Activated T-helper 1 cell treated with anti-CD3 and anti-CD28 coated beads, Interleukin-12 subunit alpha, Interleukin-12 subunit beta, Interleukin-2, Interleukin-4 antibody, amounts not matched to agents 30 ng/mL and 10 ng/mL and 1 ng/mL, durations not matched to agents 14 hours and 24 hours and 36 hours (primary cell): Measurements from ENCODE around the gene VIPR2. TPM values are rescaled to one million over a fixed set of nuclear protein-coding genes. Genes with fewer than 3 reads are reported as not detected.

Source experiments
- DNase-seq: peaks from one replicate; pipeline ENCODE4 v3.0.0; 2021; ENCODE audit warnings: low spot score
- H3K27ac Mint-ChIP-seq: one replicate; pipeline ENCODE4 v1.8.0; 2021; ENCODE audit warnings: mild to moderate bottlenecking, mixed read lengths
- H3K27me3 Mint-ChIP-seq: one replicate; pipeline ENCODE4 v1.8.0; 2022; ENCODE audit warnings: mild to moderate bottlenecking, moderate library complexity, mixed read lengths; ENCODE audit not compliant: insufficient read depth
- H3K36me3 Mint-ChIP-seq: one replicate; pipeline ENCODE4 v1.8.0; 2021; ENCODE audit warnings: low read depth, mixed read lengths
- H3K4me1 Mint-ChIP-seq: one replicate; pipeline ENCODE4 v1.8.0; 2021; ENCODE audit warnings: low read depth, mixed read lengths
- H3K4me3 Mint-ChIP-seq: one replicate; pipeline ENCODE4 v1.8.0; 2021; ENCODE audit warnings: mild to moderate bottlenecking, moderate library complexity, mixed read lengths
- H3K9me3 Mint-ChIP-seq: one replicate; pipeline ENCODE4 v1.8.0; 2021; ENCODE audit warnings: mixed read lengths
- intact Hi-C: fragments of 100-400 bp; cut with micrococcal nuclease; formaldehyde crosslinking; loops from one replicate; pipeline ENCODE4 v1.15.1; 2024
- total RNA-seq: library from RNA; stranded (reverse); gene quantifications from 2 replicates; pipeline ENCODE4 v1.2.3, GENCODE V29; 2022

VIPR2 gene
- total RNA-seq, 1 donor from 2014 or later = 0.70 TPM

DNA sequence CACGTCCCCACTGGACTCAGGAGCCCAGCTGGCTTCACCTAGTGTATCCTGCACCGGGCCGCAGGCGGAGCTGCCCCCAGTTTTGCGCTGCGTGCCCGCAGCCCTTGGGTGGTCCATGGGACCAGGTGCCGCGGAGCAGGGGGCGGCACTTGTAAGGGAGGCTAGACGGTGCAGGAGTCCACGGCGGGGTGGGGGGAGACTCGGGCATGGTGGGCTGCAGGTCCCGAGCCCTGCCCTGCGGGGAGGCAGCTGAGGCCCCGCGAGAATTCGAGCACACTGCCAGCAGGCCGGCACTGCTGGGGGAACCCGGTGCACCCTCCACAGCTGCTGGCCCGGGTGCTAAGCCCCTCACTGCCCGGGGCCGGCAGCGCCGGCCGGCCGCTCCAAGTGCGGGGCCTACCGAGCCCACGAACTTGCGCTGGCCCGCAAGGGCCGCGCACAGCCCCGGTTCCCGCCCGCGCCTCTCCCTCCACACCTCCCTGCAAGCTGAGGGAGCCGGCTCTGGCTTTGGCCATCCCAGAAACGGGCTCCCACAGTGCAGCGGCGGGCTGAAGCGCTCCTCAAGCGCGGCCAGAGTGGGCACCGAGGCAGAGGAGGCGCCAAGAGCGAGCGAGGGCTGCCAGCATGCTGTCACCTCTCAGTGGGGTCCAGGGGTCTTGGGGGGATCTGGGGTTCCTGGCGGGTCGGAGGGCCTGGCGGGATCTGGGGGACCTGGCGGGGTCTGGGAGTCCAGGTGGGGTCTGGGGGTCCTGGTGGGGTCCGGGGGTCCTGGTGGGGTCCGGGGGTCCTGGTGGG, 81.4 kb downstream of the VIPR2 start:
- Mint-ChIP-seq H3K4me3 (no peak overlapping the region), H3K27me3 (peaks cover 3% of the 10 kb centered on the region), H3K36me3 (no peaks in the 10 kb centered on the region)

DNA sequence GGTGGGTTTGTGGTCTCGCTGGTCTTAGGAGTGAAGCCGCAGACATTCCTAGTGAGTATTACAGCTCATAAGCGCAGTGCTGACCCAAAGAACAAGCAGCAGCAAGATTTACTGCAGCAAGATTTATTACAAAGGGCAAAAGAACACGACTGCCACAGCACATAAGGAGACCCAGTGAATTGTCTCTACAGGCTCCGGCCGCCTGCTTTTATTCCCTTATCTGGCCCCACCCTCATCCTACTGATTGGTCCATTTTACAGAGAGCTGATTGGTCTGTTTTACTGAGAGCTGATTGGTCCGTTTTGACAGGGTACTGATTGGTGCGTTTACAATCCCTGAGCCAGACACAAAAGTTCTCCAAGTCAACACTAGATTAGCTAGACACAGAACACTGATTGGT, 82.1 kb downstream of the VIPR2 start:
- intact Hi-C loops = no loop called here
- Mint-ChIP-seq H3K4me3 (no peak overlapping the region), H3K4me1 (no peaks in the 10 kb centered on the region), H3K27me3 (peaks cover 3% of the 10 kb centered on the region), H3K27ac (no peak overlapping the region), H3K36me3 (no peaks in the 10 kb centered on the region), H3K9me3 (no peaks in the 10 kb centered on the region)
- DNase-seq = no peak

More for the DNA sequence above, 81.4 kb downstream of the VIPR2 start:
- no peak overlapping the region for H3K27ac Mint-ChIP-seq
- no peak for DNase-seq
- peaks cover 5% of the 10 kb centered on the region for H3K4me1 Mint-ChIP-seq
- intact Hi-C loops = no loop called here
- H3K9me3 Mint-ChIP-seq = no peaks in the 10 kb centered on the region

DNA sequence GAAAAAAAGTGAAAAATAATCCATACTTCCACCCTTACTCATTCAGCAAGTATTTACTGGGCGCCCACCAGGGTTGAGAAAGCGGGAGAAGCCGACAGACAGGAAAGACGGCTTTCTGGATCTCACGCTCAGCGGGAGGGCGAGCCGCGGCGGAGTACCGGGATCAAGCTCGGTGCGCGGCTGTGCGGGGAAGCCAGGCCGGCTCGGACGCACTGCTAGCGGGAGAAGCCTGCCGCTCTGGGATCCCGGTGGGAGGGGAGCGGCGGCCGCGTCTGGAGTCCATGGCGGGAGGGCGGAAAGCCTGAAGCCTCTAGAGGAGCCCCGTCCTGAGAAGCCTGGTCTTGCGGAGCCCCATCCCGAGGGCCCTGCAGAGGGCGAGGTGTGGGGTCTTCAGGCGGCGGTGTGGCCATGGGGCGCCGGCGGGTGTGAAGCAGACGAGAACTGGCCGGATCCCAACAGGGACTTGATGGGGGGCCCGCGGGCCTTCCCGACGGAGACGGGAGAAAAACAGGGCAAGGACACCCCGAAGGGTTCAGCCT, 82.9 kb downstream of the VIPR2 start:
- Mint-ChIP-seq H3K4me1 (no peaks in the 10 kb centered on the region), H3K9me3 (no peaks in the 10 kb centered on the region), H3K27ac (no peak overlapping the region), H3K4me3 (no peak overlapping the region), H3K36me3 (no peaks in the 10 kb centered on the region), H3K27me3 (peaks cover 3% of the 10 kb centered on the region)
- DNase-seq = no peak
- intact Hi-C loops = no loop called here

DNA sequence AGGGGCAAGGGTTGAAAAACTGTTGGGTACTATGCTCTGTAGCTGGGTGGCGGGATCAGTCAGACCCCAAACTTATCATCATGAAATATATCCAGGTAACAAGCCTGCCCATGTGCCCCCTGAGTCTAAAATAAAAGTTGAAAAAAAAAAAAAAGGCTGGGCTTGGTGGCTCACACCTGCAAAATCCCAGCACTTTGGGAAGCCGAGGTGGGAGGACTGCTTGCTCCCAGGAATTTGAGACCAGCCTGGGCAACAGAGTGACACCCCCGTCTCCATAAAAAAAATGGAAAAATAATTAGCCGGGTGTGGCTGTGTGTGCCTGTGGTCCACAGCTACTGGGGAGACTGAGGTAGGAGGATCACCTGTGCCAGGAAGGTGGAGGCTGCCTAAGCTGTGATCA, 83.5 kb downstream of the VIPR2 start:
- no peaks in the 10 kb centered on the region for H3K4me1 Mint-ChIP-seq
- H3K27ac Mint-ChIP-seq = no peak overlapping the region
- H3K27me3 Mint-ChIP-seq = peaks cover 3% of the 10 kb centered on the region
- DNase-seq = no peak
- intact Hi-C loops = no loop called here
- H3K9me3 Mint-ChIP-seq = no peaks in the 10 kb centered on the region
- H3K4me3 Mint-ChIP-seq = no peak overlapping the region
- H3K36me3 Mint-ChIP-seq = no peaks in the 10 kb centered on the region

DNA sequence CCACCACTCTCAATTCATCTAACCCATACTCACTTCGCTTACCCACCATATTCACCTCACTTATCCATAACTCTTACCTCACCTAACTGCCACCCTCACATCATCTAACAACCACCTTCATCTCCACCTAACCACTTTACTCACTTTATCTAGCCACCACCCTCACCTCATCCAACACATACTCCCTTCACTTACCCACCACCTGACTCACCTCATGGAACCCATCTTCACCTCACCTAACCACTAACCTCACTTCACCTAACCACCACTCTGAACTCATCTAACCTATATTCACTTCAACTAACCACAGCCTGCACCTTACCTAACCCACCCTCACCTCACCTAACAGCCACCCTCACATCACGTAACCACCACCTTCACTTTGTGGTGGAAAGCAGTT, 84.2 kb downstream of the VIPR2 start:
- DNase-seq = no peak
- Mint-ChIP-seq H3K27ac (no peak overlapping the region), H3K4me1 (no peaks in the 10 kb centered on the region), H3K27me3 (peaks cover 3% of the 10 kb centered on the region), H3K9me3 (no peaks in the 10 kb centered on the region), H3K4me3 (no peak overlapping the region), H3K36me3 (peaks cover 3% of the 10 kb centered on the region)
- intact Hi-C loops = no loop called here

DNA sequence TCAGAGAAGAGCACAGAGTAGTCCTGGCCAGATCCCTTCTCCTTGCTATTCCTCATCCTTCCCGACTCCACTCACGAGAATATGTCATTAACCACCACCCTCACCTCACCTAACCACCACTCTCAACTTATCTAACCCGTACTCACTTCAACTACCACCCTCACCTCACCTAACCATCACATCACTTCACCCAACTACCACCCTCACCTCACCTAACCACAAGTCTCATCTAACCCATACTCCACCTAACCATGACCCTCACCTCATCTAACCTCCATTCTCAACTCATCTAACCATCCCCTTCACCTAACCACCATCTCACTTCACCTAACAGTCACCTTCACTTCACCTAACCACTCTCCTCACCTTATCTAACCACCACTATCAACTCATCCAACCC, 85.0 kb downstream of the VIPR2 start:
- H3K27ac Mint-ChIP-seq = no peak overlapping the region
- no peak for DNase-seq
- no peaks in the 10 kb centered on the region for H3K9me3 Mint-ChIP-seq
- H3K4me3 Mint-ChIP-seq = no peak overlapping the region
- no peaks in the 10 kb centered on the region for H3K4me1 Mint-ChIP-seq
- peaks cover 3% of the 10 kb centered on the region for H3K36me3 Mint-ChIP-seq
- peaks cover 3% of the 10 kb centered on the region for H3K27me3 Mint-ChIP-seq
- intact Hi-C loops = loop anchor here (10.0 kb wide), 1 partner anchor 85 kb away; the partner anchor contains the start of gene VIPR2

DNA sequence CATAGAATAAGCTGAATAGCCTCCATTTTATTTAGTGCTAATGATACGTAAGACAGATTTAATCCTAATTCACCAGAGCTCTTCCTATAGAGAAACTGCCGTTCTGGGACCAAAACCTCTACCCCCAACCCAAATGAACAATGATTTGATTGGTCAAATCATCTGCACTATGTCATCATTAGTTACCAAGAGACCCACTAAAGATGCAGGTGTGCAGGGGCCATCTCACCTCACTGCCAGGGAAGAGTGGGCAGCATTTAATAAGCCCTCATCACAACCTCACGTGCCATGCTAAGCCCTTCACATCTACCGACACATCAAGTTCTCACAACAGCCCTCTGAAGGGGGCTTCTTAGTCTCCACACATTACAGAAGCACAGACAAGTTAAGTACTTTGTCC, 87.0 kb downstream of the VIPR2 start:
- Mint-ChIP-seq H3K4me1 (no peaks in the 10 kb centered on the region), H3K36me3 (peaks cover 4% of the 10 kb centered on the region), H3K9me3 (no peaks in the 10 kb centered on the region), H3K27ac (no peak overlapping the region), H3K4me3 (no peak overlapping the region), H3K27me3 (peaks cover 3% of the 10 kb centered on the region)
- intact Hi-C loops = loop anchor here (2.0 to 10.0 kb wide), 2 partner anchors 13 to 87 kb away; partner anchors contain the start of gene VIPR2
- no peak for DNase-seq

DNA sequence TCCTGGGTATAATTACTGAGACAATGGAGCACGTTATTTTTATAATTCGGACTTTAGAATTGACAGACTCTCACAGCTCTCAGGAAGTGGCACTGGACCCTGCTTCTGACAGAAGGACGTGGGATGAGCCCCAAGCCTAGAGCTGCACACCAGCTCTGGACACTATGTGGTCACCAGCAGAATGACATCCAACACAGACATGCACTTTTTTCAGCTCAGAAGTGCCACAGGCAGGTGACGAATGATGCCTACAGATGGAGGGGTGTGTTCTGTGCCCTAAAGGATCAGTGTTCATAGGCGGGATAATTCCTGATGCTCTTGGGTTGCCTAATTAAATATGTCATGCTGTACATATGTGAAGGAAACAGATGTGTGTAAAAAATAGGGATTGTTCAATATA, 87.9 kb downstream of the VIPR2 start:
- H3K4me1 Mint-ChIP-seq = peaks cover 9% of the 10 kb centered on the region
- H3K9me3 Mint-ChIP-seq = no peaks in the 10 kb centered on the region
- intact Hi-C loops = loop anchor here (2.0 to 10.0 kb wide), 2 partner anchors 14 to 88 kb away; partner anchors contain the start of gene VIPR2
- no peak overlapping the region for H3K27ac Mint-ChIP-seq
- H3K27me3 Mint-ChIP-seq = no peaks in the 10 kb centered on the region
- H3K36me3 Mint-ChIP-seq = peaks cover 6% of the 10 kb centered on the region
- no peak for DNase-seq
- no peak overlapping the region for H3K4me3 Mint-ChIP-seq

DNA sequence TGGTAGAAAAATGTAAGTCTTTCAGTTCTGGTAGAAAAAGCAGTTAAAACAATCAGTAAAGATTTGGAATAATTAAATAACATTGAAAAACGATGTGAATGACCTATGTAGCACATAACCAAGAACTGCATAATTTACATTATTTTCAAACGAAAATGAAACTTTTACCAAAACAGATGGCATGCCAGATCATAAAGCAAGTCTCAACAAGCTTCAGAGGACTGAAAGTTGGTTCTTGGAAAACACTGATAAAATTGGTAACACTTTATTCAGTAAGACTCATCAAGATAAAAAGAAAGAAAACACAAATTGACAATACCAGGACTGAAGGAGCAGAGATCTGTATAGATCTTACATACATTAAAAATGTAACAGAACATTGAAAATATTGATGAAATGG, 92.8 kb downstream of the VIPR2 start:
- H3K27ac Mint-ChIP-seq = peak overlapping the region; percentile 50
- H3K4me3 Mint-ChIP-seq = peak overlapping the region; percentile 46
- no peak for DNase-seq
- no peaks in the 10 kb centered on the region for H3K27me3 Mint-ChIP-seq
- no peaks in the 10 kb centered on the region for H3K9me3 Mint-ChIP-seq
- intact Hi-C loops = loop anchor here (1.0 to 10.0 kb wide), 4 partner anchors 35 to 145 kb away; partner anchors contain the start of gene VIPR2
- H3K4me1 Mint-ChIP-seq = peaks cover 21% of the 10 kb centered on the region
- peaks cover 6% of the 10 kb centered on the region for H3K36me3 Mint-ChIP-seq

DNA sequence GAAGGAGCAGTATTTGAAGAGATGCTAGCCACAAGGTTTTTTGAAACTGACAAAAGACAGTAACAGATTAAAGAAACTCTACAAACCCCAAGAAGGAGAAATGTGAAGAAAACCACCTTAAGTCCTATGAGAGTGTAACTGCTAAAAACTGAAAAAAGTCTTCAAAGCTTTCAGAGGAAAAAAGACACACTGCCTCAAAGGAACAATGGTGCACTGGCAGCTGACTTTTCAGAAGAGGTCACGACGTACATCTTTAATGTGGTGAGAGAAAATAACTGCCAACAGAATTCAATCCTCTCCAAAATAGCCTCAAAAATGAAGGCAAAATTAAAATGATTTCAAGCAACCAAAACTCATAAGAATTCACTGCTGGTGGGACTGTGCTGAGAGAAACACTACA, 94.0 kb downstream of the VIPR2 start:
- Mint-ChIP-seq H3K4me1 (peaks cover 21% of the 10 kb centered on the region), H3K9me3 (no peaks in the 10 kb centered on the region), H3K27me3 (no peaks in the 10 kb centered on the region), H3K36me3 (peaks cover 6% of the 10 kb centered on the region), H3K4me3 (peak overlapping the region; percentile 3), H3K27ac (peak overlapping the region; percentile 46)
- intact Hi-C loops = loop anchor here (2.0 to 10.0 kb wide), 2 partner anchors 94 to 146 kb away; partner anchors contain the start of gene VIPR2
- DNase-seq = no peak

DNA sequence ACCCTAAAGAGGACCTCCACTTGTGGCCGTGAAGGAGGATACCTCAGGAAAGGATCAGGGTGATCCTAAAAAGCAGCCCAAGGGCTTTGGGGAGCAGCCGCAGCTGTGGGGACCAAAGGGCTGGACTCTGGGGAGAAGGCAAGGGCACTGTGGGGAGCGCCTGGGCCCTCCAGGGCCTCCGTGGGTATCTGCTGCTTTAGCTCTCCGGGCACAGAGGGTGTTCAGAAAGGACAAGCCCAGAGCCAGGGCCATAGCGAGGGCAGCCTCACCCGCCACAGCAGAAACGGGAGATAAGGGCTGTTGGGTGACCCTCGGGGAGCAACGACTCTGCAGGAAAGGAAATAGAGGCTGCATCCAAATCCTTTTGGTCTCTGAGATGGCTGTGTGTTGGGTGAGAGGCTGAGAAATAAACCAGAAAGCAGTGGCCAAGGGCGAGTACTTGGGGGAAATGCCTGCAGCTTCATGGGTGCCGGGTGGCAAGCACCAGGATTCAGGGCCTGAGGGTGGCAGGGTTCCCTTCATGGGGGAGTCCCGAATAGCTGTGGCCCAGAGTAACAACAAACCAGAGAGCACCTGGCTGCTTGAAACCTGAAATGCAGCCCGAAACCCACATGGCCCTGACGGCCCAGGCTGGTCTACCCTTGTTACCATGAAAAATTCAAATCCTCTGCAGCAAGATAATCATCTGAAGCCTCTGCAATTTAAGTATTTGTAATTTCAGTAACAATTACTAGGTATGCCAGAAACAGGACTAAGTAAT, 95.2 kb downstream of the VIPR2 start:
- Mint-ChIP-seq H3K4me3 (no peak overlapping the region), H3K9me3 (no peaks in the 10 kb centered on the region), H3K36me3 (peaks cover 4% of the 10 kb centered on the region), H3K27ac (no peak overlapping the region), H3K4me1 (peaks cover 21% of the 10 kb centered on the region), H3K27me3 (no peaks in the 10 kb centered on the region)
- DNase-seq = no peak
- intact Hi-C loops = loop anchor here (2.0 to 10.0 kb wide), 2 partner anchors 95 to 147 kb away; partner anchors contain the start of gene VIPR2

DNA sequence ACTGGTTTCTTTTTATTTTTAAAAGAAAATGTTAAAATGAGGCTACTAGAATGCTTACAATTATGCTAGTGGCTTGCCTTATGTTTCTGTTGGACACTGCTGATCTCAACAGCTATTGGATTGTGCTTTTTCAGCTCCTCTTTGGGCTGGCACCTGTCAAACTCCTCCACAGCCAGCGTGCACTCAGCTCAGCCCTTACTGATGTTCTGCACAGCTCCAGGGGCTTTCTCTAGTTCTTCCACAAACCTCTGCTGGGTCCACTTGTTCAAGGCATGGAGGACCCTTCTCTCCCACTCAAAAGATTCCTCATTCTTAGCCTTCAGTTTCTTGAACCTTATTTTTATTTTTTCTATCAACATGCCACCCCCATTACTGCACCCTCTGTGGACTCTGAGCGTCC, 96.0 kb downstream of the VIPR2 start:
- no peak overlapping the region for H3K27ac Mint-ChIP-seq
- H3K36me3 Mint-ChIP-seq = peaks cover 2% of the 10 kb centered on the region
- no peak for DNase-seq
- peaks cover 21% of the 10 kb centered on the region for H3K4me1 Mint-ChIP-seq
- H3K9me3 Mint-ChIP-seq = no peaks in the 10 kb centered on the region
- intact Hi-C loops = no loop called here
- H3K27me3 Mint-ChIP-seq = no peaks in the 10 kb centered on the region
- no peak overlapping the region for H3K4me3 Mint-ChIP-seq

DNA sequence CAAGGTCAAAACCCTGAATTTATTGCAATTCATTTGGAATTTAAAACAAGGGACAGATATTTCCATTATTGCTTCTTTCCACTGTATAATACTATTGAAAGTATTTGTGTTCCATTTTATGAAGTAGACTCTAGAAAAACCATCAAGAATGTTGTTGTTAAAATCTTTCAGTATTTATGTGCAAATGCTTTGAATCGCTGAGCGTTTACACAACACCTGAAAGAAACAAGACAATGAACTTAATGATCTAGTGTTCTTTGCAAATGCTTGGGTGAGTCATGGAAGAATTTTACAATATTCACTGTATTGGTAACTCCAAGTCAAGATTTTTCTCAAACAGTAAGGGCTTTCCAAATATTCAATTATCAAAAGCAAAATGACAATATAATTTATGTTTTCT, 97.1 kb downstream of the VIPR2 start:
- Mint-ChIP-seq H3K4me1 (peaks cover 21% of the 10 kb centered on the region), H3K27ac (no peak overlapping the region), H3K4me3 (no peak overlapping the region), H3K27me3 (peaks cover 4% of the 10 kb centered on the region), H3K36me3 (peaks cover 2% of the 10 kb centered on the region), H3K9me3 (no peaks in the 10 kb centered on the region)
- DNase-seq = no peak
- intact Hi-C loops = no loop called here
